Measurements from ENCODE around the gene AHCY.

Gene AHCY

DNA sequence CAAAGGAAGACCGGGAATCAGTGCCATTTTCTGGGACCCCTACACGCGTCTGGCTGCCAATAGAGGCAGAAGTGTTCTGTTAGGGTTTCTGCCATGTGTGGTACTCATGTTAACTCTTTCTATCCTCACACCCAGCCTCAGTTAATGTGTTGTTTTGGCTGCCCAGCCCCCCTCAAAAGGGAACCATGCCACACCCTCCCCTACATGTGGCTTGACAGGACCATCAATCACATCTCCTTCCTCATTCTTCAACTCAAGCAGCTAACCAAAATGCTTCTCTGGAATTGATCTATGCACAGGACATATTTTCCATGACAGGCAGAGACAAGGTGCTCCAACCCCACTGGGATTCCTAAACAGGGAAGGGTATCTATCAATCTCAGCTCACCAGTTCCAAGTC is 22.0 kb downstream of the AHCY start:
- no peak for TF ChIP-seq TCF12 (IDR thresholded peaks at IDR 0.05; ENCODE audit: low read depth)
- TF ChIP-seq, protein P1, sequence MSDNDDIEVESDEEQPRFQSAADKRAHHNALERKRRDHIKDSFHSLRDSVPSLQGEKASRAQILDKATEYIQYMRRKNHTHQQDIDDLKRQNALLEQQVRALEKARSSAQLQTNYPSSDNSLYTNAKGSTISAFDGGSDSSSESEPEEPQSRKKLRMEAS (IDR thresholded peaks at IDR 0.05): no peak
- no peak for TF ChIP-seq NFIC (IDR thresholded peaks at IDR 0.05)
- TF ChIP-seq TAF1 (IDR thresholded peaks at IDR 0.05; ENCODE audit: low read depth): no peak
- no peak for TF ChIP-seq REST (IDR thresholded peaks at IDR 0.05; ENCODE audit: low read depth)
- no peak for TF ChIP-seq FOXM1 (IDR thresholded peaks at IDR 0.05; ENCODE audit: borderline replicate concordance, low read depth)
- no peak for TF ChIP-seq TEAD4 (IDR thresholded peaks at IDR 0.05)
- TF ChIP-seq EGR1 (IDR thresholded peaks at IDR 0.05): no peak
- TF ChIP-seq ZBTB7A (IDR thresholded peaks at IDR 0.05; ENCODE audit: low read depth): no peak
- no peak for TF ChIP-seq CEBPB (IDR thresholded peaks at IDR 0.05)
- TF ChIP-seq, protein P2, sequence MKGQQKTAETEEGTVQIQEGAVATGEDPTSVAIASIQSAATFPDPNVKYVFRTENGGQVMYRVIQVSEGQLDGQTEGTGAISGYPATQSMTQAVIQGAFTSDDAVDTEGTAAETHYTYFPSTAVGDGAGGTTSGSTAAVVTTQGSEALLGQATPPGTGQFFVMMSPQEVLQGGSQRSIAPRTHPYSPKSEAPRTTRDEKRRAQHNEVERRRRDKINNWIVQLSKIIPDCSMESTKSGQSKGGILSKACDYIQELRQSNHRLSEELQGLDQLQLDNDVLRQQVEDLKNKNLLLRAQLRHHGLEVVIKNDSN (IDR thresholded peaks at IDR 0.05): no peak
- no peak for TF ChIP-seq RAD21 (IDR thresholded peaks at IDR 0.05; ENCODE audit: low read depth)

DNA sequence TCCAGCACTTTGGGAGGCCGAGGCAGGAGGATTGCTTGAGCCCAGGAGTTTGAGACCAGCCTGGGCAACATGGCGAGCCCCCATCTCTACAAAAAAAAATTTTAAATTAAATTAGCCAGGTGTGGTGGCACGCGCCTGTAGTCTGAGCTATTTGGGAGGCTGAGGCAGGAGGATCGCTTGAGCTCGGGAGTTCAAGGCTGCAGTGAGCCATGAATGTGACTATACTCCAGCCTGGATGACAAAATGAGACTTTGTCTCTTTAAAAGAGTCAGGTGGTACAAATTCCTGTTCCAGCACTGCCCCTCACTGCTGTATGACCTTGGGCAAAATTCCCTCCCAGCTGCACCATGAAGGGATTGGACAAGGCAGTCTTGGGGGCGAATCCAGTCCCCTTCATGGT is 28.5 kb downstream of the AHCY start:
- TF ChIP-seq, protein P2 (IDR thresholded peaks at IDR 0.05): no peak
- no peak for TF ChIP-seq EP300 (IDR thresholded peaks at IDR 0.05; ENCODE audit: borderline replicate concordance)
- TF ChIP-seq CEBPB (IDR thresholded peaks at IDR 0.05): no peak
- TF ChIP-seq TAF1 (IDR thresholded peaks at IDR 0.05; ENCODE audit: low read depth): no peak
- TF ChIP-seq RAD21 (IDR thresholded peaks at IDR 0.05; ENCODE audit: low read depth): no peak
- no peak for TF ChIP-seq REST (IDR thresholded peaks at IDR 0.05; ENCODE audit: low read depth)

DNA sequence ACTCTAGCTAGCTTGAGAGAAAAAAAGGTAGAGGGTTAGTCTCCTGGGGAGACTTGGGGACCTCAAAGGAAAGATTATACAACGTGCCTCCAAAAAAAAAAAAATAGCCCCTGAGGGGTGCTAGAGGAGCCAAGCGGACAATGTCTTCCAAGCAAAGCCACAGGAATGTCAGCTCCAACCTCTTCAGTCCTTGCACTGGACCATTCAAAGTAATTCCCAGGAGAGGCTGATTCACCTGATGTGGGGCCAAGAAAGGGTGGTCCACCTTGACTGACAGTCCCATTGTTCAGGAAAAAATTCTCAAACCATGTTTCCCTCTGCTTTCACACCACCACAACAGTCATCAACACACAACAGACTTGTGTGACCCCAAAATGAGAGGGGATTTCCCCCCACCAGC is 31.2 kb downstream of the AHCY start:
- no peak for TF ChIP-seq CEBPB (IDR thresholded peaks at IDR 0.05)

DNA sequence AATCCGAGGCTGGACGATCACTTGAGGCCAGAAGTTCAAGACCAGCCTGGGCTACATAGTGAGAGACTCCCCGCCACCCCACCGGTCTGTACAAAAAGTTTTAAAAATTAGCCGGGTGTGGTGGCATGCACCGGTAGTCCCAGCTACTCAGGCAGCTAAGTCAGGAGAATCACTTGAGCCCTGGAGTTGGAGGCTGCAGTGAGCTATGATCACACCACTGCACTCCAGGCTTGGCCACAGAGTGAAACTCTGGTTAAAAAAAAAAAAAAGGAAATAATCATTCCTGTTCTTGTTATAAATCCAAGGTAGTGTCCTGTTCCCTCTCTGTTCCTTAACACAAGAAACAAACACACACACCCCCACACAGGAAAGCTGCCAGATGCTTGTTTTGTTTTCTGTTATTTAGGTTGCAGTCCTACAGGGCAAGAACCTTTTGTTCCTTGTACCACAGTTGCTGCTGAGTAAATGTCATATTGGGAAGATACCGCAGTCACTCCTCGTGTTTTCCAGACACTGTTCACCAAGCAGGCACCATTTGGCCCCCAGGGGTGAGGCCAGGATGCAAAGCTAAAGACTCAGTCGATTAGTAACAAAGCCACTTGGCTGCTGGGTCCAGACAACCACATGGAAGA is 33.0 kb downstream of the AHCY start:
- no peak for TF ChIP-seq RAD21 (IDR thresholded peaks at IDR 0.05; ENCODE audit: low read depth)
- no peak for TF ChIP-seq EP300 (IDR thresholded peaks at IDR 0.05; ENCODE audit: borderline replicate concordance)
- TF ChIP-seq CEBPB (IDR thresholded peaks at IDR 0.05): no peak
- no peak for TF ChIP-seq EGR1 (IDR thresholded peaks at IDR 0.05)
- TF ChIP-seq YY1 (IDR thresholded peaks at IDR 0.05; ENCODE audit: low read depth): no peak
- no peak for TF ChIP-seq TCF12 (IDR thresholded peaks at IDR 0.05; ENCODE audit: low read depth)
- TF ChIP-seq ZBTB7A (IDR thresholded peaks at IDR 0.05; ENCODE audit: low read depth): no peak
- no peak for TF ChIP-seq NFIC (IDR thresholded peaks at IDR 0.05)
- TF ChIP-seq, protein P2 (IDR thresholded peaks at IDR 0.05): no peak
- TF ChIP-seq FOXM1 (IDR thresholded peaks at IDR 0.05; ENCODE audit: borderline replicate concordance, low read depth): no peak

DNA sequence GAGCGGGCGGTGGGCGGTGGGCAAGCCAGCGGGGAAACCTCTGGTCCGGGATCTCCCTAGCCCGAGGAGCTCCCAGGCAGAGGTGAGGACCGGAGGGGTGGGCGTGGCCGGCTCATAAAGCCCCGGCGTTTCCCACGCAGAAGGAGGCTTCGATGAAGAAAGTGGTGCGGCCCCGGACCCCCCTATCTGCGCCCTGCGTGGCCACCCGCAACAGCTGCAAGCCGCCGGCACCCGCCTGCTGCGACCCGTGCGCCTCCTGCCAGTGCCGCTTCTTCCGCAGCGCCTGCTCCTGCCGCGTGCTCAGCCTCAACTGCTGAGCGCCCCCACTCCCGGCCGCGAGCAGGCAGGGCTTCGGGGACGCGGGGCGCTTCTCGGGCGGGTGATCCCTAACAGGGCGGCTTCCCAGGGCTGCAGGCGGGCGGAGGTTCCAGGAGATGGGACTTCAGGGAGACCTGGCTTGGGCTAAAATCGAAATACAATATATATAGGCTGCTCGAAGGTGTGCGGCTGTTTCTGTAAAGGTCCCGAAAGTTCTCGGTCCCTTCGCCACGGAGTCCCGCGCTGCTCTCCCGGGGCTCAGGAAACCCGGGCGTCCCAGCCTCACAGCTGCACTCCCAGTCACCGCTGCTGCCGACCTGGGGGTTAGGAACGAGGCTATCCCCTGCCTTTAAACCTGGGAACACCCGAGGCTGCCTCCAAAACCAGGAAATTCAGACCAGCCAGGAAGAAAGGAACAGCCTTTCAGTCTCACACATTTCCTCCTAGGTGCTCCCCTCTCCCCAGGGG is 34.1 kb downstream of the AHCY start:
- no peak for TF ChIP-seq TEAD4 (IDR thresholded peaks at IDR 0.05)
- no peak for TF ChIP-seq ZBTB7A (IDR thresholded peaks at IDR 0.05; ENCODE audit: low read depth)
- TF ChIP-seq, protein P2 (IDR thresholded peaks at IDR 0.05): no peak
- TF ChIP-seq REST (IDR thresholded peaks at IDR 0.05; ENCODE audit: low read depth): no peak
- TF ChIP-seq TAF1 (IDR thresholded peaks at IDR 0.05; ENCODE audit: low read depth): no peak
- TF ChIP-seq CREB1 (IDR thresholded peaks at IDR 0.05; ENCODE audit: low read depth): no peak
- no peak for TF ChIP-seq EGR1 (IDR thresholded peaks at IDR 0.05)
- no peak for TF ChIP-seq TCF12 (IDR thresholded peaks at IDR 0.05; ENCODE audit: low read depth)
- no peak for TF ChIP-seq RAD21 (IDR thresholded peaks at IDR 0.05; ENCODE audit: low read depth)
- TF ChIP-seq, protein P1 (IDR thresholded peaks at IDR 0.05): no peak
- no peak for TF ChIP-seq FOXM1 (IDR thresholded peaks at IDR 0.05; ENCODE audit: borderline replicate concordance, low read depth)
- TF ChIP-seq NFIC (IDR thresholded peaks at IDR 0.05): no peak

Data from Ishikawa (cell line).